ENCODE measurements around the gene GRIK3.

- TF ChIP-seq ZNF274 (IDR thresholded peaks at IDR 0.05; ENCODE audit: low read depth, low read length) (no peak), YY1 (IDR thresholded peaks at IDR 0.05; ENCODE audit: insufficient read depth, insufficient read length) (no peak)
Observed at GRCh38 chr1:36867575-36867974, 166.7 kb downstream of the GRIK3 start.

All from NT2/D1 (cell line).